Inferior parietal cortex (tissue), 1 donor: ENCODE results near the gene FMN2.
A peak's percentile ranks its signal among the peaks of the same experiment; 100 is the strongest.
"Not testable (repeated sequence)": the region's sequence is repeated elsewhere in the genome, so short reads cannot be mapped to it uniquely, and the experiment has no call there.

ENCODE experiments used
- DNase-seq: peaks from one replicate; pipeline ENCODE4 v3.0.0-alpha.2; 2016; ENCODE audit errors: extremely low spot score

Gene FMN2

GRCh38 chr1:240362826-240363225 is 271.1 kb downstream of the FMN2 start:
- DNase-seq, result no peak

DNA sequence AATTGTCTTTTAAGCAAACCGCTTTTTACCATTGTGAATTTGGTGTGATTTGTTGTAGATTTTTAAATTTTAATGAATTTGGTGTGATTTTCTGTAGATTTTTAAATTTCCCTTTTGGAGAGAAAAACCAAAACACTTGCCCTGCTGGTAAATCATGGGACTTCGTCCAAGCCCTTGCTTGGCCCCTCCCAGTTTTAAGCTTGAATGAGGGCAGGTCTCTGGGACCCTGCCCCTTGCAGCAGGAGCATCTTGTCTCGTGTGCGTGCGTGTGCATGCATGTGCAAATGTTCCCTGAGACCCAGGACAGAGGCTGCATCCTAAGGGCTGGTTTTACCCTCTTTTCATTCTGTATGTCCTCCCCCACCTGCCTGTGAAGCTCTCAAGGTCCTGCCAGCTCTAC is 271.6 kb downstream of the FMN2 start:
- no peak for DNase-seq

DNA sequence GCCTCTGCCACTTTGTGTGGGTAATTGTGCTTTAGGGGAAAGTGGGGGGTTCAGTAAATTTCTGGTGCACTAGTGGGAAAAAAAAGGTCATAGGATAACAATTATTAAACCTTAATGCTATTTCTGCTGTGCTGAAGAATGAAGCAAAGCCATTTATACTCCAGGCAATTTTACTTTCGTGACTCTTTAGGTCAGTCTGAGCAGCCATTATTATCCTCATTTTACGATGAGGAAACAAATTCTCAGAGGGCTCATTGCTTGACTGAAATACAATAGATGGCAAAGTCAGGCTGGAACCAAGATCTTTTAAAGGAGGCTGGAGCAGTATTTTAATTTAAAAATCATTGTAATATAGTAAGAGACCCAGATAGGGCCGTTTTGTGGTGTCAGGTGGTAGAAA is 272.2 kb downstream of the FMN2 start:
- no peak for DNase-seq

DNA sequence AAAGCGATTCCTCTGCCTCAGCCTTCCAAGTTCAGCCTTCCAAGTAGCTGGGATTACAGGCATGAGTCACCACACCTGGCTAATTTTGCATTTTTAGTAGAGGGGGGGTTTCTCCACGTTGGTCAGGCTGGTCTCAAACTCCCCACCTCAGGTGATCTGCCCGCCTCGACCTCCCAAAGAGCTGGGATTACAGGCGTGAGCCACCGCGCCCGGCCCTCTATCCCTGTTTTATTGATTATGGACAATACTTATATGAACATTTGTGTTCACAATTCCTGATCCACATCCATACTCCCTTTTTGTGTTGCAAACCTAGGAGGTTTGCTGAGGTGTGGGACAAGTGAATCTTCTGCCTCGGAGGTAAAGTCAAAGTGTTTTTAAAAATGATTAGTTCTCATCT is 275.0 kb downstream of the FMN2 start:
- DNase-seq, result no peak

DNA sequence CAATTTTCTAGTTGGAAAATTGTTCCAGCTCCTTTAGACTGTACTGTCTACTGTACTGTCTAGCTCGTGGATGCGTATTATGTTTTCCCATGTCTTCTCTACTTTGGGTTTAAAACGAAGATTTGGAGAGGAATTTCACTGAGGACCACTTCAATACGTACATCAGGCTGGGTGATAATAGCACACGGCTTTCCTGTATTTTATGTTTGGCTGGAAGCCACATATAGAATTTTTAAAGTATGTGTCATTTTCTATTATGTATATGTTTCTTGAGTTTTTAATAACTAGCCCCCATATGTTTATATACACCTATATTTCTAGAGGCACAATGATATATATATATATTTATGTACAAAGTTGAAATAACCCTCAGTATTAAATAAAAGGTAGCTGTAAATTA is 293.9 kb downstream of the FMN2 start:
- no peak for DNase-seq

DNA sequence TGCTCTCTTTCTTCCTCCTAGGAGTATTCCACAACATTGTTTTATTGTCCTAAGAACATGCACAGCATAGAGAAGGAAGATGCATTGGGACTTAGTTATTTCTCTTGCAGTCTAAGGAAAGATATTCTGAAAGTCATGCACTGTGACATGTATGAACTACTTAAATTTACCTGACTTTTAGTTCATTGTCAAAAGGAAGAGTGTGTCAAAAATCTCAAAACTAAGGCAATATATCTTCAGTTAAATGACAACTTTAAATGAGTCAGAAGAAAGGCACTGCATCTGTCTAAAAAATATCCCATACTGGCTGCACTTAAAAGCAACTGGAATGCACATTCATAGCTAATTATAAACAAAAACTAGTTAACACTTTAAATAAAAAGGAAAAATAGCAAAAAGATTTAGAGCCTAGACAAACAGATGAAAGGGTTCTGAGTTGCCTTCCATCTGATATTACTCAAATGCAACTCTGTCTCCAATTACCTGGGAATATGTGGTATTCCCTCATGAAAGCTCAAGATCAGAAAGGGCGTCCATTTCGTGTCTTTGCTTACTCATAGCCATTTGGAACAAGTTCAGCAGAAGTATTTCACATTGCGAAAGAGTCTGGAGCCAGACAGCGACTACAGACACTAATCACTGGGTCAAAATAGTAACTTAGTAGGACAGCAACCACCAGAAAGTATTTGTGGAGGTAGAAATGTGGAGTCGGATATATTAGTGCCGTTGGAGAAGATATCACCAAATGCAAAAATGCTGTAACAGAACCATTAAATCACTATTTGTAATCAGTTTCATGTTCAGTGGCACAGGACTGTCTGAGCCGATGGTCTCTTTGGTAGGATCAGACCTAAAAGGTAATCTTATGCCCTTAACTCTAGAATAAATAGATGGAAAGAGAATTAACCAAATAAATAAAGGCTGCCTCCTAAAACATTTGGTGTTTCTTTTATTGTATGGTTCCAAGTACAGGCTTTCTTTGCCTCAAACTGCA is 294.6 kb downstream of the FMN2 start:
- DNase-seq, result no peak

DNA sequence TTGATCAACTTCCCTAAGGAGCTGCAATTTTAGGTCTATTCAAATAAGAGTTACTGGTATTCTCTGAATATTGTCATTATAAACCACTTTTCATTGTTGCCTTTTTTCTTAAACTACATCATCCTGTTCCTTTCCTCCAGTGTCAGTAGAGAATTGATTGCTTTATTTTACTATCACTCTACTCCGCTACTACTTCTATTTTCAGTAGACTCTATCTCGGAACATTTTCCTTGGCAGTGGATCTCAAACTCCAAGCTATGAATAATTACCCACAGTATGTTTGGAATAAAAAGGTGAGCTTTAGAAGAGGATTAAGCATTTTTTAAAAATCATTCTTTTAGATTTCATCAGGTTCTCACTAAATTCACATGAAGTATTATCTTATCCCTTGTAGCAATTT is 295.4 kb downstream of the FMN2 start:
- DNase-seq, result no peak

DNA sequence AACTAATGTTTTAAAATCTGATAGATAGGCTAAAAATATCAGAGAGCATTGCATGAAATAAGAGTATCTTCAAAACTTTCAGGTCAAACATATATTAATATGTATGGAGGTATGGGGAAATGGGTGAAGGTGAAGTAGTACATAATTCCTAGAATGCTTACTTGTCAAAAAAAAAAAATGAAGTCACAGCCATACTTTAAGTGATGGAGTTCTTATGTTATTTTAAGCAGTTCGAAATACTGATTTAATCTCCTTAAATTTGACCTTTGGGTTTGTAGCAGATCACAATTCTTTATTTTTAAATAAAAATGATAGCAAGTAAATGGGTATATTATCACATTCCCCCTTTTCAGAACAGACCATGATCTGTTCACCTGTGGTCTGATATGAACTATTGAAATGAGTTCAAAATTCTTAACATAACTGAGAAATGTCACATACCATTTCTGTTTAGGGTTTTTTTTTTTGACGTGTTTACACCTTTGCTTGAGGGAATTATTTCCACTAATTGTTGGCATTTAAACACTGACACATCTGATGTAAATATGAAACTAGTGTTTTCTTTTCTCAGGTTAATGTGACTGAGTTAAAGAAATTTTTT is 300.1 kb downstream of the FMN2 start:
- DNase-seq, result no peak

DNA sequence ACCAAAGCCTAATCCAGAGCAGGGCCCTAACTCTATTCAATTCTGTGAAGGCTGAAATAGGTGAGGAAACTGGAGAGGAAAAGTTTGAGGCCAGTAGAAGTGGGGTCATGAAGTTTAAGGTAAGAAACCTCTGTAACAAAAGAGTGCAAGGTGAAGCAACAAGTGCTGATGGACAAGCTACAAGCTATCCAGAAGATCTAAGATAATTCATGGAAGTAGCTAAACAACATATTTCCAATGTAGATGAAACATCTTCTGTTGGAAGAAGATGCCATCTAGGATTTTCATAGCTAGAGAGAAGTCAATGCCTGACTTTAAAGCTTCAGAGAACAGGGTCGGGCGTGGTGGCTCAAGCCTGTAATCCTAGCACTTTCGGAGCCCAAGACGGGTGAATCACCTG is 302.7 kb downstream of the FMN2 start:
- no peak for DNase-seq

DNA sequence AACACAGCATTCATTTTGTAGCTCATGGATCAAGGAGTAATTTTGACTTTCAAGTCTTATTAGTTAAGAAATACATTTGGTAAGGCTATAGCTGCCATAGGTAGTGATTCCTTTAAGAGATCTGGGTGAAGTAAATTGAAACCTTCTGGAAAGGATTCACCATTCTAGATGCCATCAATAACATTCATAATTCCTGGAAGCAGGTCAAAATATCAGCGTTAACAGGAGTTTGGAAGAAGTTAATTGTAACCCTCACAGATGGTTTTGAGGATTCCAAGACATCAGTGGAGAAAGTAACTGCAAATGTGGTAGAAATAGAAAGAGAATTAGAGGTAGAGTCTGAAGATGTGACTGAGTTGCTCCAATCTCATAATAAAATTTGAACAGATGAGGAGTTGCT is 303.7 kb downstream of the FMN2 start:
- DNase-seq, result no peak

- DNase-seq, result peak; percentile 47
Measured at GRCh38 chr1:240399381-240399780, 307.7 kb downstream of the FMN2 start.

DNA sequence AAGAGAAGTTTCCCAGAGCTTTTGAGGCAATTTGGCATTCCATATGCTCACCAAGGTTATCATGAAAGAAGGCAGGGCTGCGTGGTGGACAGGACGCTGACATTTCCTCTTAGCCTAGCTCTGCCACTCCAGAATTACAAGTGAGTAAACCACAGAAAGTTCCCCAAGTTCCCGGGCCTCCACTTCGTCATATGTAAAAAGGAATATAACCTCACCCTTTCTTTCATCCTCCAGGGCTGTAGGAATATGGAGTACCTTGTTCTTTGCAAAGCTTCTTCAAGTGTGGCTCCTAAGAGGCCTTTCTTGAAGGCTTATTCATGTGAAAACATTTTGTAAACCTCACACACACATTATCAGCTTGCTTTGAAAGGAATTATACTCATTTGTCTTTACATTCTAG is 310.0 kb downstream of the FMN2 start:
- DNase-seq, result no peak

- DNase-seq, result no peak
Measured at GRCh38 chr1:240402326-240402725, 310.6 kb downstream of the FMN2 start.

GRCh38 chr1:240404286-240404685 is 312.6 kb downstream of the FMN2 start:
- DNase-seq, result no peak

- DNase-seq, result no peak
Measured at GRCh38 chr1:240405751-240406150, 314.1 kb downstream of the FMN2 start.

DNA sequence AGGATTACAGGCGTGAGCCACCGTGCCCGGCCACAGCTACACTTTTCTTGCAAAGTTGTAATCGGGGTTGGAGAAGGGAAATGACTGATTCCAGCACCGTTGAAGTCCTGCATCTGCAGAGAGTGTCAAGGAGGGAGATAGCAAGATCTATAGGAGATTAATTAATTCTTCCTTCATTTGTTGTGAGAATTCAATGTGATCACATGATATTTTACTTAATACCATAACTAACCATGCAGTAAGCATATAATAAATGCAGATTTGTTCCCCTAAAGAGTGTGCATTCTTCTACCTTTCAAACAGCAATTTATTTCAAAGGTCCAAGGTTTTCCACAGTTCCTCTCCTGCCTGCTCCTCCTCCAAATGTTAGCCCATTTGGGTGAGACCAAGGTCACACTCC is 315.7 kb downstream of the FMN2 start:
- no peak for DNase-seq

- no peak for DNase-seq
Measured at GRCh38 chr1:240409615-240410014, 317.9 kb downstream of the FMN2 start.

- no peak for DNase-seq
Measured at GRCh38 chr1:240413732-240414131, 322.0 kb downstream of the FMN2 start.

DNA sequence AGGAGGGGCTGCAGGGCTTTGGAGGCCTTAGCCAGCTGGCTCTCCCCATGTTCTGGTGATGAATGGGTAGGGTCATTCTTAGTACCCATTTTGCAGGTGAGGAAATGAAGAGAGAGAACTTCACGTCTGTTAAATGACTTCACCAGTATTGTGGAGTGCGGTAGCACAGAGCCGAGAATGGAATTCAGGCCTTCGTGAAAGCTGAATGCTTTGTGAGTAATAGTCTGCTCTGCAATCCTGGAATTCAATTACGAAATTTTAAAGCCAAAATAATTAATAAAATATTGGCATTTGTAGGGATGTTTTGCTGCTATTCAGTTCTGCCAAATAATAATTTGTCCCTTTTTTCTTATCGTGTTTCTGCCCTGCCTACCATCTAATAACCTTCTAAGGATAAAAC is 322.6 kb downstream of the FMN2 start:
- no peak for DNase-seq

GRCh38 chr1:240415011-240415410 is 323.3 kb downstream of the FMN2 start:
- not testable (repeated sequence) for DNase-seq

DNA sequence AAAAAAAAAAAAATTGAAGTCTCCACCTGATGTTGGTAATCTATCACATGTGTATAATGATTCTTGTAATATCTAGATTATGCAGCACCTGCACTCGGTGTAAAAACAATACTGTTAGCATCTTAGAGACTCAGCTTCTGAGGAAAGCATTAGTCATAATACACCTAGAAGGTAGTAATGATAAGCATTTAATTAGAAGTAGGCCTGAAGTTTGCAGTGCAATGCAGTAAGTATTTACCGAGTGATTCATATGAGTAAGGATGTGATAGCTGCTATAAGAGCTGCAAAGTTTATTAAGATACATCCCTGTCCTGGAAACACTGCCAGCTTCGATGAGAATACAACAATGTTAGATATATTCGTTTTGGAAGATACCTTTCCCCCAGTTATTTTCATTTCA is 323.8 kb downstream of the FMN2 start:
- DNase-seq, result no peak

- no peak for DNase-seq
Measured at GRCh38 chr1:240417317-240417716, 325.6 kb downstream of the FMN2 start.

DNA sequence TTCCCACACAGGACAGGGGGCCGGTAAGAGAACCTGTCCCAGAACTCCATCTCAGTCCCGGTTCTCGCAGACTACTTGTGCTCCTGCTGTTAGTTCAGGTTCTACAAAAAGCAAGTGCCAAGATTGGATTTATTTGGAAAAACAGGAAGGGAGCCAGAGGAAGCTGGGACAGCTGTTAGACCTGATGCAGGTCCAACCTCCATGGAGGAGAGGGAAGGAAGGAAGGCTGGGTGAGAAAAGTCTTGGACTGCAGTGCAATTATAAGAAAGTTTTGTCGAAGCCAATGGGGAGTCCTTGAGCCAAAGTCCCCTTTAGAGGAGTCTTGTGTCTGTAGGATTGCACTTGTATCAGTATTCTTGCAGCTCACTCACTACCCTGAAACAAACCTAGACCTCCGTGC is 329.1 kb downstream of the FMN2 start:
- DNase-seq, result no peak
